Limb (tissue), 2 donors: ENCODE measurements around the gene IQGAP1.
"Not testable (repeated sequence)": the region's sequence is repeated elsewhere in the genome, so short reads cannot be mapped to it uniquely, and the experiment has no call there.

Experiments
- DNase-seq, 2 donors: peaks; one replicate each; pipeline ENCODE4 v3.0.0-alpha.2; 2016; ENCODE audit errors: extremely low spot score in 2 of 2

IQGAP1 gene, protein sequence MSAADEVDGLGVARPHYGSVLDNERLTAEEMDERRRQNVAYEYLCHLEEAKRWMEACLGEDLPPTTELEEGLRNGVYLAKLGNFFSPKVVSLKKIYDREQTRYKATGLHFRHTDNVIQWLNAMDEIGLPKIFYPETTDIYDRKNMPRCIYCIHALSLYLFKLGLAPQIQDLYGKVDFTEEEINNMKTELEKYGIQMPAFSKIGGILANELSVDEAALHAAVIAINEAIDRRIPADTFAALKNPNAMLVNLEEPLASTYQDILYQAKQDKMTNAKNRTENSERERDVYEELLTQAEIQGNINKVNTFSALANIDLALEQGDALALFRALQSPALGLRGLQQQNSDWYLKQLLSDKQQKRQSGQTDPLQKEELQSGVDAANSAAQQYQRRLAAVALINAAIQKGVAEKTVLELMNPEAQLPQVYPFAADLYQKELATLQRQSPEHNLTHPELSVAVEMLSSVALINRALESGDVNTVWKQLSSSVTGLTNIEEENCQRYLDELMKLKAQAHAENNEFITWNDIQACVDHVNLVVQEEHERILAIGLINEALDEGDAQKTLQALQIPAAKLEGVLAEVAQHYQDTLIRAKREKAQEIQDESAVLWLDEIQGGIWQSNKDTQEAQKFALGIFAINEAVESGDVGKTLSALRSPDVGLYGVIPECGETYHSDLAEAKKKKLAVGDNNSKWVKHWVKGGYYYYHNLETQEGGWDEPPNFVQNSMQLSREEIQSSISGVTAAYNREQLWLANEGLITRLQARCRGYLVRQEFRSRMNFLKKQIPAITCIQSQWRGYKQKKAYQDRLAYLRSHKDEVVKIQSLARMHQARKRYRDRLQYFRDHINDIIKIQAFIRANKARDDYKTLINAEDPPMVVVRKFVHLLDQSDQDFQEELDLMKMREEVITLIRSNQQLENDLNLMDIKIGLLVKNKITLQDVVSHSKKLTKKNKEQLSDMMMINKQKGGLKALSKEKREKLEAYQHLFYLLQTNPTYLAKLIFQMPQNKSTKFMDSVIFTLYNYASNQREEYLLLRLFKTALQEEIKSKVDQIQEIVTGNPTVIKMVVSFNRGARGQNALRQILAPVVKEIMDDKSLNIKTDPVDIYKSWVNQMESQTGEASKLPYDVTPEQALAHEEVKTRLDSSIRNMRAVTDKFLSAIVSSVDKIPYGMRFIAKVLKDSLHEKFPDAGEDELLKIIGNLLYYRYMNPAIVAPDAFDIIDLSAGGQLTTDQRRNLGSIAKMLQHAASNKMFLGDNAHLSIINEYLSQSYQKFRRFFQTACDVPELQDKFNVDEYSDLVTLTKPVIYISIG (N-terminal part only)

DNA sequence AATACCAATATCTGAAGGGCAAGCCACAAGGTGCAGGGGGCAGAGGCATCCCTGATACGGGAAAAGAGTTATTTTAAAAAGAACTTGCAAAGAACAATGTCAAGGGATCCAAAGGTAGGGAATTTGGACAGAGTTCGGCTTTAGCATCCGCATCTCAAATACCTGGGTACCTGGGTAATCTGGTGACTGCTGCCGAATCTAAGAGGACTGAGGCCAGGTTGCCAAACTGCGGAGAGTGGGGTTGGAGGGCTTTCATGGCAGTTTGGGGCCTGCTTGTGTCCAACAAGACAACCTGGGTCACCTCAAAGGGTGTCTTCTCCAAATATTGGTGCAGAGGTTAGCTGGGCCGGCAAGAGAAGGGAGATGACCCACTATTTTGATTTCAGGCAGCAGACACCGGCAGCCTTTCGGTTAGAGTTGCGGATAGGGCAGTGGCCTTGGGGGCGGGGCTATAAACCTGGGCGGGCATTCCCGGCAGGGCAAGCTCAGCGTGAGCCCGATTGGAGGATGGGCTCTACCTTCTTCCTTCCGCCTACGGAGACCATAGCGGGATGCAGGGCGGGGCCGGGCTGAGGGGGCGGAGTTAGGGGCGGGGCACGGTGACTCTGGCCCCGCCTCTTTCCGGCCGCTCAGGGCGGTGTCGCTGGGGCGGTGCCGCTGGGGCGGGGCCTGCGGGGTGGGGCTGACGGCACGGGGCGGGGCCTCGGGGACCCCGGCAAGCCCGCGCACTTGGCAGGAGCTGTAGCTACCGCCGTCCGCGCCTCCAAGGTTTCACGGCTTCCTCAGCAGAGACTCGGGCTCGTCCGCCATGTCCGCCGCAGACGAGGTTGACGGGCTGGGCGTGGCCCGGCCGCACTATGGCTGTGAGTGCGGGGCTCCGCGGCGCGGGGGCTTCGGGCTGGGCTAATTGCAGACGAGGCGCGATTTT, at the start of gene IQGAP1:
TSS of gene IQGAP1 (plus strand) at position 709 of the 928 bp plus-strand sequence. CDS start at position 809, 100 bp downstream.
- peak; percentile 93 to 98 for DNase-seq

DNA sequence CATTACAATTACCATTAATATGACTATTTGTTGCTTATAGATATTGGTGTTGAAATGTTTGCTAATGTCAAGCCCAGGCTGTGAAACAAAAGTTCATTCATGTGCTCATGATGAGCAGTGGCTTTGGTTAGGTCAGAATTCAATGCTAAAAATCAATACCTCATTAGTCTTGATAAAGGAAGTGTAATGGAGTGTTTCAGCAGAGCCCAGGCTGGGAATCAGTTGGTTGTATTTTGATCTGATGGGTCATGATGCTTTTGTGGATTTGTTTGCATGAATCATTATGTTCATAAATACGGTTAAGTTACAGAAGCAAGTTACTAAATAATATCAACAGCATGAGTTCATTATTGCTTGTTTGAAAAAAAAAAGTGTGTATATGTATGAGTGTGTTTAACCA, 49.5 kb upstream of the IQGAP1 start:
- DNase-seq = no peak

DNA sequence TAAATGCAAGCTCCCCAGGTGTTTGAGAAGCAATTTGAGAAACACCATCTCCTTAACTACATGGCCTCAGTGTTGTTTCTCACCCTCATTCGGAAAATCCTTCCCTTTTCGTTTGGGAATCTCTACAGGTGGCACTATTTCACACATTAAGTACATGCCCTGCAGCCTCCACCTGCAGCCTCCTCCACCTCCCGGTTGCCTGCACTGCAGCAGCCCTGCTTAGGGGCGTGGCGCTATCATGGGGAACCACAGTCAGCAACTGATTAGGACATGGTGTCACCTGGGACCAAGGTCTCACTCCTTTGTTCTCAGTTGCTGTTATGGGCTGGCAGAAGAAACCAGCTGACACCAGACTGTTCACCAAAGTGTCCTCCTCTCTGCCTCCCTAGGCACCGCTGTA, 47.7 kb upstream of the IQGAP1 start:
- DNase-seq = no peak

DNA sequence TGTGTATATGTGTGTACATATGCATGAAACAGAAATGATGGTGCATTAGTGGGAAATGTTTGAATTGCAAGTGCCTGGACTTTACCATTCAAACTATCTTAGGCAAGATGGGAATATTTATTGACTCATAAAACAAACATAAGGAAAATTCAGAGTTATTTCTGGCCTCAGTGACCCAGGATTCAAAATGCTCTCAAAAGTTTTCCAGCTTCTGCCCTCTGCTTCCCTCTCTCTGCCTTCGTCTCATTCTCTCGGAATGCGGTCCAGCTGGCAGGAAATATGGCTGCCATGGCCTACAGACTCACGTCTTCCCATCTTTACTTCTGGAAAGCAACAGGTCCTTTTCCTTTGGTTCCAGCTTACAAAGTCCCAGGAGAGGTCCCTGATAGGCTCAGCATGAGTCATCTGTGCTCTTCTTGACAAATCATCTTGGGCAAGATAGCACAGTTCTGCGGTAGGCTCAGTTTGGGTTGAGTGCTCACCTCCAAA, 44.7 kb upstream of the IQGAP1 start:
- DNase-seq = no peak

DNA sequence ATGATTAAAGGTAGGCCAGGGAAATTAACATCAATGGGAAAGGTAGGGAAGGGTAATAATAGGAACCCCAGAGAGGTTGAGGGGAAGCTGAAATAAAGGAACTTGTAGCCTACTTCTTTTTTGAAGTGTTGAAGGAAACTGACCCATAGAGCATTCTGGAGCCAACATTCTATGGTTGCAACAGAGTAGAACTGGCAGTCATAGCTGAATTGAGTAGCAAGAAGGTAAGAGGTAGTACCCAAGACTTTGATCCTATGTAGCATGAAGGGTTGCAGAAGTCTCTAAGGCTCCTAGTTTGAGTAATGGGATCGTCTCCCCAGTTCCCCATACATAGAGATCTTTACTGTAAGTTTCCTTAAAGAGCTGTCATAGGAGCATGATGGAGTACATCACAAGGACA, 43.4 kb upstream of the IQGAP1 start:
- DNase-seq = no peak

DNA sequence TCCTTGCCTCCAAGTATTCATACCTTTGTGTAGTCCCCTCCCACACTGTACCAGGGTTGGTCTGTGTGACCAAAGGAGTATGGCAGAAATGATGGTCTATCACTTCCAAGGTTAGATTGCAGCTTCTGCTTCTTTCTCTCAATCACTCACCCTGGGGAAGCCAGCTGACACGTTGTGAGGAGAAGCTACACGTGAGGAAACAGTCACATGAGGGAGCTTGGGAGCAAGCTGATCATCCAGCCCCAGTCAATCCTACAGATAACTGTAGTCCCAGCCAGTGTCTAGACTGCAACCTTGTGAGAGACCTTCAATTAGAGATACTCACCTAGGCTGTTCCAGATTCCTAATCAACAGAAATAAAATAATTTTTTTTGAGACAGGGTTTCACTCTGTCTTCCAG, 42.2 kb upstream of the IQGAP1 start:
- no peak for DNase-seq

DNA sequence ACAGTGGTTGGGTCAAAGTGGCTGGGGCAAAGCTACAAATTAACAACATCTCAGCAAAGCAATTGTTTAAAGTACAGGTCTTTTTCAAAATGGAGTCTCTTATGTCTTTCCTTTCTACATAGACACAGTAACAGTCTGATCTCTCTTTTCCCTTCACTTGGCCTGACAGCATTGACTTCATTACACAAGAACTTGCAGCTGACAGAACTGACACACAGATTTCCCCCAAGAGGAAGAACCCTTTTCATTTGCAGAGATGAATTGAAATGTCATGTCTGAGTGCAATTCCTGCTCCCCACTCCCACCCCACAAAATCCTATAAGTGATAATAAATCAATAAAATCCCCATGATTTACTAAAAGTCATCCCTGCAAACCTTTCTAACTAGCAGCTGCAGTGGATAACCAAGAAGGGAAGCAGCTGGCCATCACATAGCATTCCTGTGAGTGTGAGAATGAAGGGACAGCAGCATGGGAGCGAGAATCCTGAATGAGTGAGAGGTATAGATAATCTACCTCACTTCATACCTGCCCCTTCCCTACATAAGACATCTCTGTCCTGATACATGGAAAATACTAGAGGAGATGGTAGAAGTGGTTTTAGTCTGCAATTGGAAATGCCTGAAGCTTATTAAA, 40.5 kb upstream of the IQGAP1 start:
- not testable (repeated sequence) for DNase-seq

DNA sequence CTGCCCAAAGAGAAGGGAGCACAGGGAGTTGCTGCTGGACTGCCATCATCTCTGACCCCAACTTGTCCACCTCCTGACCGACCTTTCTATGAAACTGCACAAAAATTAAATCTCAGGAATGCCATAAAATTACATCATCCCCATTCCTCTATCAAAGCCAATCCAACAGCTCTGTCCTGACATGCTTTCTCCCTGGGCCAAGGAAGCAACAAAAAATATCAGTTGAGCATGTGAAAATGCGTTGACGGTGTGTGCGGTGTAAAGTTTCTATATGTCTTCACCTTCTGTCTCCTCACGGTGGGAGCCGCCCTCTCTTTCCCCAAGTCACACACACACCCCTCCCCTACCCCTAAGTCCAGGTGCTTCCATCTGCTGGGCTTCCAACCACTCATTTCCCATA, 39.6 kb upstream of the IQGAP1 start:
- no peak for DNase-seq

DNA sequence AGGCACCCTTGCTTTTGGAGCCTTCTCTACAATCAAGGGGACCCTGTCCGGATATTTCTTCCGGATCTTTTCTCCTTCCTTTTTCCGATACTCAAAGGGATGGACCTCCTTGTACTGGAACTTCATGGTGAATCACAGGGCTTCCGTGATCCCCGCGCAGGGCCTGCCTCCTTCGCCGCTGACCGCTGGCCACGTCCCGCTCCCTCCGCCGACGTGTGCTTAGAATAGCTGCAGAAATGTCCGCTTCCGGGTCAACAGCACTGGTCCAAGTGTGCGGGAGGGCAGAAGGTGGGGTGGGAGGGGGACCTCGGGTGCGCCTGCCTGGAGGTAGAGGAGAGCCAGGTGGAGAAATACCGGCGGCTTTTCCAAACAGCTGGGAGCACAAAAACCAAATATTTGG, 39.0 kb upstream of the IQGAP1 start:
- no peak for DNase-seq

DNA sequence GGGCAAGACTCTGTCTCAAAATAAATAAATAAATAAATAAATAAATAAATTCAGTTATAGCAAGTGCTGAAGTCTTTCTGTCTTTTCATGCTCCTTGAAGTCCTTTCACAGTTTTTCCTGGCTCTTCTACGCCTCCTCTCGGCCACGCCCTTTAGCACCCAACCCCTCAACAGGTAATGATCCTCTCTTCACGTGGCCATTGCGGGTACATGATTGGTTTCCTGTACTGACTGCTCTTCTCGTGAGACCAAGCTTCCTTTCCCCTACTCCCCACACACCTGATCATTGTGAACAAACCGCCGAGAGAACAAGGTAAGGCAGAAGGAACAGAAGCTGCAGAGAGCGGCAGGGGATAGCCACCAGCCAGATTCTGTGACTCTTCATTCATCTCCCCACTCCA, 38.2 kb upstream of the IQGAP1 start:
- no peak for DNase-seq

DNA sequence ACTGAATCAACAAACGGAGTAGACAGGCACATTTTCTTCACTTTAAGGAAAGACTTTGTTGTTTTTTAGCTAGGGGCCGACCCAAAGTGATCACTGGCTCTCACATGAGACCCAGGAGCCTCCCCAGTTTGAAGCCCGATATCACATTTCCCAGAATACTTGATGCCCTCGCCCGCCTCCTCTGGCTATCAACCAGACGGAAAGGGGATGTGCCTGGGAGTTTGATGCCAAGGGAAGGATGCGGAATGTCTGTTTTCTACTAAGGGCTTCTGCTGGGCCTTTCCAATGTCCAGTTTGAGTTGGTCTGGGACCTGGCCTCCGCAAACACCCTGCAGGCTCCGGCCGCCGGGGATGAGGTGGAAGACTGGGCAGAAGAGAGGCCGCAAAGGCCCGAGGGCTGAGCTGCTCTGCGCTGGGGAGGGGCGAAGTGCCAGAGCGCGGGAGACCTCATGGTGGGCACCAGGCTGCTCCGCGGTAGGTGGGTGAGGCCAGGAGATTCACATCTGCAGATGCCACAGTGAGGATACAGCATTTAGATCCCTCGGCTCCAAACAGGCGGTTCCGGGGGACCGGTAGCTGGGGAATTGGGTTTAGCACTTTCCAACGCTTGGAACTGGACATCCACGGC, 36.4 kb upstream of the IQGAP1 start:
- no peak for DNase-seq

DNA sequence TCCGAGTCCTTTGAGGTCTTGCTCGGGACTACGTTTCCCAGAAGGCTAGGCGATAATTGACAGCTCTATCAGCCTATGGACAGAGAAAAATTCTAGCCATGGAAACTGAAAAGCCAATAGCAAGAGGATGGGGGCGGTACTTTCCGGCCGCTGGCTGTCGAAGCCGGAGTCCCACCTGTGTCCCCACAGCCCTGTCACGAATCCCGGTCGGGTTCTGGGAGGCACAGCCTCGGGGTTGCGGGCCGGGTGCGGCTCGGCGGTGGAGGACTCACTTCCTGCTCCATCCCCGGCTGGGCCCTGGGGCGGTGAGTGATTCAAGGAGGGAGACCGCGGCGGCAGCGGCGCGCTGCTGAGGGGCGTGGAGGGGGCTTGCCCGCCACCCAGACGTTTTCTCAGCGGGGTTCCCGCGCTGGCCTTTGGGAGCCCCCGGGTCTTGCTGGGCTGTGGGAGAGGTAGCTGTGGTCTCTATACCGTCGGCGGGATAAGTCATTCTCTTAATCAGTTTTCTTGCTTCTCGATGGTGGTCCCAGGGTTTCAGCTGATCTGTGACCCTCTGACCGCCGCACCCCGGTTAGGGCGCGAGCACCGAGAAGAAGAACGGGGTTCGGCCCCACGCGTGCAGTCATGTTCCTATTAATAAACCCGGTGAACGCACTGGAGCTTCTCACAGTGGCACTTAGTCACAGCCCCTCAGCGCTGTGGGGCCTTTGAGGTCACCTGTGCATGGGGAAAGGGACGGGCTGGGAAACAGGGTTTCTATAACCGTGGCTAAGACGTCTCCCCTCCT, 35.7 kb upstream of the IQGAP1 start, which contains the start of gene ZNF774:
TSS of gene ZNF774 (plus strand) at position 178 of the 787 bp plus-strand sequence. CDS start 2,377 bp downstream, outside the sequence.
- peak; percentile 92 to 95 for DNase-seq

DNA sequence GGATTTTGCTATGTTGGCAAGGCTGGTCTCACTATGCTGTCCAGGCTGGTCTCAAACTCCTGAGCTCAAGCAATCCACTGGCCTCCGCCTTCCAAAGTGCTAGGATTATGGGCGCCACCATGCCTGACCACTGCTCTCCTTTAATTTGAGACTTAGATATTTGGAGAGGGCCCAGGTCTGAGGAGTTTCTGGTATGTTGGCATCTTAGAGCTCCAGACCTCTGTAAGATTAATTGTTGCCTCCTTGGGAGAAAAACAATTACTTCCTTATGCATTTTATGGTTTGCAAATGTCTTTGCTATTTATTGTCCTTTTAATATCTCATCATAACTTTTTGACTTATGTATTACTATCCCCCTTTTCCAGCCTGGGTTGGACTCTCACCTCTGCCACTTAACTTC, 33.1 kb upstream of the IQGAP1 start:
- no peak for DNase-seq

DNA sequence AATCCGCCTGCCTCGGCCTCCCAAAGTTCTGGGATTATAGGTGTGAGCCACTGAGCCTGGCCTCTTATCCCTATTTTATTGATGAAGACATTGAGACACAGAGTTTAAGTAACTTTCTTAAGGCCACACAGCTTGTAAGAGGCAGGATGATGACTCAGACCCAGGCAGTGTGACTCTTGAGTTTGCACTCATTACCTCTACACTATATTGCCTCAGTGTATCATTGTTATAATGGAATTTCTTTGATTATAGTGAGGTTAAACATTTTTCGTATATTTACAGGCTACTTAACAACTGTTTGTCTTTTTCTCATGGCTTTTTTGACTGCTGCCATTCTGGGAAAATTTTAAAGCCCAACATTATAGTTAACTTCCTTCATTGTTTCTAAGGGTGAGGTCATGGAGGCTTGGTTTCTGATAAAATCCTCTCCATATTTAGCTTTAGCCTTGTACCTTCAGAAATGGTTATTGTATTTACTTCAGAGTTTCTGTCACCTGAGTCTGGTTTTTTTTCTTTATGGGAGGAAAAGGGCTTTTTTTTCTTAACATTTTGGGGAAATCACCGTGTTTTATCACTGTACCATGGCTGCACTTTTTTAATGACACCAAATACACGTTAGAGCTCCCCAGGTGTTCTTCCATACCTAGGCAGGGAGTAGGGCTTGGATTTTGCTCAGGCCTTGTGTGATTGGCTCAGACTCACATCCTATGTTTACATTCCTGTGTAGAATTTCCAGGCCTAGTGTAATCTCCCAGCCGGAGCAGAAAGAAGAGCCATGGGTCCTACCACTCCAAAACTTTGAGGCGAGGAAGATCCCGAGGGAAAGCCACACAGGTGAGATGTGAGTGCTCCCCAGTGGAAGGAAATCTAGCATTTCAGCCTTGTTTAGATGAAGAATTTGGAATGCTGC, 29.7 kb upstream of the IQGAP1 start:
- no peak for DNase-seq

DNA sequence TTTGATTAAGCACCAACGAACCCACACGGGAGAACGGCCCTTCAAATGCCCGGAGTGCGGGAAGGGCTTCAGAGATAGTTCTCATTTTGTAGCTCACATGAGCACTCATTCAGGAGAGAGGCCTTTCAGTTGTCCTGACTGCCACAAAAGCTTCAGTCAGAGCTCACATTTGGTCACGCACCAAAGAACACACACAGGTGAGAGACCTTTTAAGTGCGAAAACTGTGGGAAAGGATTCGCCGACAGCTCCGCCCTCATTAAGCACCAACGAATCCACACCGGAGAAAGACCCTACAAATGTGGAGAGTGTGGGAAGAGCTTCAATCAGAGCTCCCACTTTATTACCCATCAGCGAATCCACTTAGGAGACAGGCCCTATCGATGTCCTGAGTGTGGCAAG, 27.3 kb upstream of the IQGAP1 start:
- no peak for DNase-seq

DNA sequence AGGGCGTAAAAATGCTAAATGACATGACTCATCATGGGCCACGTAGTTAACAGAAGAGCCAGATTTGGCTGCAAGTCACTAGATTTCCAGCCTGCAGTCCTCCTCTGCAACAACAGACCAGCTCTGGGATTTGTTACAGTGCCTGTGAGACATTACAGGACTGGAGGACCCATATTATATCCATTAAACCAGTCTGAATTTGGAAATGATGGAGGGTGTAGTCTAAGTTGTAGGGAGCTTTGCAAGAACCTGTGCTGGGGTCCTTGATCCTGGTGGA, 25.2 kb upstream of the IQGAP1 start:
- no peak for DNase-seq

DNA sequence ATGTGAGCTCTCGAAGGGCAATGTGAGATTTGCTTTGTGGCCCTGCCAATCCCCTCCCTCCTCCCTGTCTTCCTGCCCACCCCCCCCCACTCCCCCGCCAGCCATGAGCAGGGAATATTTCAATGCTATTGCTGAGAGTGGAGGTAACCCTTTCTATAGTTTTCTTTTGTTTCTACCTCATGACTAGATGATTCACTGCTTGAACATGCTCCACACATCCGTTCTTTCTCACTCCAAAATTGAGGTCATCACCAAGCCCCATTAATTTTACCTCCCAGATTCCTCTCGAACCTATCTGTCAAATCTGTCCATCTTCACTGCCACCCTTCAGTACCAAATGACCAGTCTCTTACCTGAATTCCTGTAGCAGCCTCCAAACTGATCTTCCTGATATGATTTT, 23.8 kb upstream of the IQGAP1 start:
- no peak for DNase-seq
